AG09309 (cell line): ENCODE data around the gene PRM3.

ENCODE experiments used
- DNase-seq: peaks from one replicate; pipeline ENCODE4 v3.0.0-alpha.2; 2010; ENCODE audit warnings: low read depth
- H3K4me3 ChIP-seq: 2 replicates; pipeline ENCODE4 v1.5.1; 2011; ENCODE audit warnings: mild to moderate bottlenecking, low read depth, low read length, moderate library complexity; ENCODE audit not compliant: control insufficient read depth
- CTCF ChIP-seq: IDR thresholded peaks from 2 replicates; pipeline ENCODE4 v1.5.1; 2011; ENCODE audit warnings: mild to moderate bottlenecking, low read depth, low read length, inconsistent platforms; ENCODE audit not compliant: insufficient read depth, control insufficient read depth; ENCODE audit errors: missing control alignments

The PRM3 gene

GRCh38 chr16:11310634-11310977 lies 37.2 kb upstream of the PRM3 start:
- TF ChIP-seq CTCF, result no peak
- no peak overlapping the region for H3K4me3 ChIP-seq
- no peak for DNase-seq

GRCh38 chr16:11309895-11310633 lies 36.6 kb upstream of the PRM3 start:
- no peak for TF ChIP-seq CTCF
- H3K4me3 ChIP-seq, result no peak overlapping the region
- no peak for DNase-seq

- no peak for DNase-seq
- no peak for TF ChIP-seq CTCF
These were observed 35.3 kb upstream of the PRM3 start for GRCh38 chr16:11308493-11309283.

GRCh38 chr16:11307639-11308492 lies 34.4 kb upstream of the PRM3 start:
- TF ChIP-seq CTCF, result no peak
- DNase-seq, result no peak
- no peak overlapping the region for H3K4me3 ChIP-seq

More at GRCh38 chr16:11308493-11309283, 35.3 kb upstream of the PRM3 start:
- no peak overlapping the region for H3K4me3 ChIP-seq

- no peak for DNase-seq
- TF ChIP-seq CTCF, result no peak
- no peak overlapping the region for H3K4me3 ChIP-seq
These were observed 33.7 kb upstream of the PRM3 start for GRCh38 chr16:11306997-11307638.

GRCh38 chr16:11306381-11306780 lies 33.0 kb upstream of the PRM3 start:
- DNase-seq, result no peak
- no peak overlapping the region for H3K4me3 ChIP-seq
- TF ChIP-seq CTCF, result no peak
